ENCODE measurements around the gene FCHO1.

Gene FCHO1

DNA sequence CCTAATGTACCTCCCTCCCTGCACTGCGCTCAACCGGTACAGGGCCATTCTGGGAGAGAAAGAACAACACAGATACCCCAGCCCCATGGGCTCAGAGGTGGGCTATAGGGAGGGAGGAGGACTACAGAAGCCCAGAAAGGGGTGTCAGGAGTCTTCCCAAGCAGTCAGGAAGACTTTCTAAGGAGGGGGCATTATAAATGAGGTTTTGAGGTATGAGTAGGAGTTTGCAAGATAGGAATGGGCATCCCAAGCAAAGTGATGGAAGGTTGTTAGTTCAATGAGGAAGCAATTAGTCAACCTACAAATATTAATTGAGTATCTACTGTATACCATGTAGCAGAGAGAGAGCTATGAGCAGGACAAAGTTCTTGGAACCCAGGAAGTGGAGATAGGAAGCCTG, 37.4 kb downstream of the FCHO1 start:
- Histone ChIP-seq H3K27ac (replicated peaks) (no peak overlapping the region), H3K4me3 (replicated peaks; ENCODE audit: insufficient read depth, low read length) (no peak overlapping the region), H3K27me3 (ENCODE audit: insufficient read depth, poor library complexity, severe bottlenecking) (peaks cover under 1% of the 10 kb centered on the region)
- no peak for DNase-seq (ENCODE audit: low read depth in 1 of 2, low spot score in 1 of 2)
- TF ChIP-seq, protein P1, sequence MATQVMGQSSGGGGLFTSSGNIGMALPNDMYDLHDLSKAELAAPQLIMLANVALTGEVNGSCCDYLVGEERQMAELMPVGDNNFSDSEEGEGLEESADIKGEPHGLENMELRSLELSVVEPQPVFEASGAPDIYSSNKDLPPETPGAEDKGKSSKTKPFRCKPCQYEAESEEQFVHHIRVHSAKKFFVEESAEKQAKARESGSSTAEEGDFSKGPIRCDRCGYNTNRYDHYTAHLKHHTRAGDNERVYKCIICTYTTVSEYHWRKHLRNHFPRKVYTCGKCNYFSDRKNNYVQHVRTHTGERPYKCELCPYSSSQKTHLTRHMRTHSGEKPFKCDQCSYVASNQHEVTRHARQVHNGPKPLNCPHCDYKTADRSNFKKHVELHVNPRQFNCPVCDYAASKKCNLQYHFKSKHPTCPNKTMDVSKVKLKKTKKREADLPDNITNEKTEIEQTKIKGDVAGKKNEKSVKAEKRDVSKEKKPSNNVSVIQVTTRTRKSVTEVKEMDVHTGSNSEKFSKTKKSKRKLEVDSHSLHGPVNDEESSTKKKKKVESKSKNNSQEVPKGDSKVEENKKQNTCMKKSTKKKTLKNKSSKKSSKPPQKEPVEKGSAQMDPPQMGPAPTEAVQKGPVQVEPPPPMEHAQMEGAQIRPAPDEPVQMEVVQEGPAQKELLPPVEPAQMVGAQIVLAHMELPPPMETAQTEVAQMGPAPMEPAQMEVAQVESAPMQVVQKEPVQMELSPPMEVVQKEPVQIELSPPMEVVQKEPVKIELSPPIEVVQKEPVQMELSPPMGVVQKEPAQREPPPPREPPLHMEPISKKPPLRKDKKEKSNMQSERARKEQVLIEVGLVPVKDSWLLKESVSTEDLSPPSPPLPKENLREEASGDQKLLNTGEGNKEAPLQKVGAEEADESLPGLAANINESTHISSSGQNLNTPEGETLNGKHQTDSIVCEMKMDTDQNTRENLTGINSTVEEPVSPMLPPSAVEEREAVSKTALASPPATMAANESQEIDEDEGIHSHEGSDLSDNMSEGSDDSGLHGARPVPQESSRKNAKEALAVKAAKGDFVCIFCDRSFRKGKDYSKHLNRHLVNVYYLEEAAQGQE (IDR thresholded peaks at IDR 0.05; ENCODE audit: insufficient replicate concordance, low read depth): no peak
- TF ChIP-seq POLR2AphosphoS5 (IDR thresholded peaks at IDR 0.05; ENCODE audit: low read depth): no peak
- TF ChIP-seq GABPA (IDR thresholded peaks at IDR 0.05; ENCODE audit: low read depth): no peak
- TF ChIP-seq CTCF (IDR thresholded peaks at IDR 0.05; ENCODE audit: insufficient read depth, low read length): no peak
- TF ChIP-seq SPI1 (IDR thresholded peaks at IDR 0.05; ENCODE audit: borderline replicate concordance, low read depth): no peak

GRCh38 chr19:17790059-17790780, 38.9 kb downstream of the FCHO1 start:
- DNase-seq (ENCODE audit: low read depth in 1 of 2, low spot score in 1 of 2): no peak
- TF ChIP-seq SPI1 (IDR thresholded peaks at IDR 0.05; ENCODE audit: borderline replicate concordance, low read depth) (no peak), CTCF (IDR thresholded peaks at IDR 0.05; ENCODE audit: insufficient read depth, low read length) (no peak), GABPA (IDR thresholded peaks at IDR 0.05; ENCODE audit: low read depth) (no peak), POLR2AphosphoS5 (IDR thresholded peaks at IDR 0.05; ENCODE audit: low read depth) (no peak)
- TF ChIP-seq, protein P1 (IDR thresholded peaks at IDR 0.05; ENCODE audit: insufficient replicate concordance, low read depth): no peak
- H3K27ac ChIP-seq (replicated peaks): no peak overlapping the region
- H3K27me3 ChIP-seq (ENCODE audit: insufficient read depth, poor library complexity, severe bottlenecking): peaks cover 16% of the 10 kb centered on the region
- H3K4me3 ChIP-seq (replicated peaks; ENCODE audit: insufficient read depth, low read length): no peak overlapping the region

DNA sequence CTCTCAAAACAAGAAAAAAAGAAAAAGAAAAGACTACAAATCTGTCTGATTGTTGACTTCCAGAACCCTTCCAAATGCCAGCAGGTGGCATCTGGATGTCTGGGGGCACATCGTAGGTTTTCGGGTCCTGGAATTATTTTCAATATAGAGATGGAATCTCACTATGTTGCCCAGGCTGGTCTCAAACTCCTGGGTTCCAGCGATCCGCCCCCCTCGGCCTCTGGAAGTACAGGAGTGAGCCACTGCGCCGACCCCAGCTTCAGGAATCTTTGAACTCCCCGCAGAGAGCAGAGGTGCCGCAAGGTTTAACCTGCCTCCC, 43.1 kb downstream of the FCHO1 start:
- no peak overlapping the region for H3K4me3 ChIP-seq (replicated peaks; ENCODE audit: insufficient read depth, low read length)
- peaks cover 30% of the 10 kb centered on the region for H3K27me3 ChIP-seq (ENCODE audit: insufficient read depth, poor library complexity, severe bottlenecking)
- no peak for TF ChIP-seq SPI1 (IDR thresholded peaks at IDR 0.05; ENCODE audit: borderline replicate concordance, low read depth)
- TF ChIP-seq GABPA (IDR thresholded peaks at IDR 0.05; ENCODE audit: low read depth): no peak
- TF ChIP-seq, protein P1 (IDR thresholded peaks at IDR 0.05; ENCODE audit: insufficient replicate concordance, low read depth): no peak
- TF ChIP-seq POLR2AphosphoS5 (IDR thresholded peaks at IDR 0.05; ENCODE audit: low read depth): no peak
- no peak for TF ChIP-seq CTCF (IDR thresholded peaks at IDR 0.05; ENCODE audit: insufficient read depth, low read length)
- DNase-seq (ENCODE audit: low read depth in 1 of 2, low spot score in 1 of 2): no peak
- H3K27ac ChIP-seq (replicated peaks): no peak overlapping the region

Data from HL-60 (cell line).